NCI-H2107 (cell line): ENCODE measurements around the gene CTTN.
A peak's percentile ranks its signal among the peaks of the same experiment; 100 is the strongest.

Experiments
- DNase-seq: peaks from one replicate; lab custom pipeline; 2025; lab: John Stamatoyannopoulos, UW

Gene CTTN

DNA sequence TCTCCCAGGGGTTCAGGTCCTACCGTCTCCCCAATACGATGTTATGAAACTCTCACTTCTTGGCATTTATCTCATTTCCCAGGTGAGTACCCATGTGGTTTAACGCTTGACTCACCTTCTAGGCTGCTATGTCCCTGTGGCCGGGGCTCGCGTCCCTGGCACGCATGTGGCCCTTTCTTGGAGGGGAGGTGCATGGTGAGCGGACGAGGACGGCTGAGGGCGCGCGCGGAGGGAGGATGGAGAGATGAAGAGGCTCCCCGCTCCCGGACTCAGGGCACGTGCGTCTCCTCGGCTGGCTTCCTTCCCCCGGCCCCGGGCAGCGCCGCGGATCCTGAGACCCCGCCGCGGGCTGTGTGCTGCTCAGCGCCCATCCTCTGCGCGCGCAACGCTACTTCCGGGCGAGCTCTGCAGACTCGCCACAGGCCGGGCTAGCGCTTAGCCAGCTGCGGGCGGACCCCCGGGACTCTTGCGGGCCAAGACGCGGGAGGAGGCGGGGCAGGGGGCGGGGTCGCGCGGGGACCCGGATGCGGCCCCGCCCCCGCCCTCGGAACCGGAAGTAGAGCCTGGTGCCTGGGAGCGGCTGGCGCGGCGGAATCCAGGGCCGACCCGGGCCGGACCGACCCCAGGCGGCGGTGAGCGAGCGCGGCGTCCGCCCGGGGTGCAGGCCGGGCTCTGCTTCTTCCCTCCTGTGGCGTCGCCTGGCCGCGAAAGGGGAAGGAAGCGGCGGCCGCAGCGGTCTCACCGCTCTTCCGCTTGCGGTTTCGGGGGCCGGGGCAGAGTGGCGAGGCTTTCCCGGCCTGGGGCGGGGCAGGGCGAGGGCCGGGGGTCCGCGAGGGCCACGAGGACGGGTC is at the start of gene CTTN:
Gene CTTN, plus strand, starts transcription at position 547 of the 851 bp plus-strand sequence. CDS start 8,769 bp downstream, outside the sequence.
- DNase-seq = peak; percentile 40

DNA sequence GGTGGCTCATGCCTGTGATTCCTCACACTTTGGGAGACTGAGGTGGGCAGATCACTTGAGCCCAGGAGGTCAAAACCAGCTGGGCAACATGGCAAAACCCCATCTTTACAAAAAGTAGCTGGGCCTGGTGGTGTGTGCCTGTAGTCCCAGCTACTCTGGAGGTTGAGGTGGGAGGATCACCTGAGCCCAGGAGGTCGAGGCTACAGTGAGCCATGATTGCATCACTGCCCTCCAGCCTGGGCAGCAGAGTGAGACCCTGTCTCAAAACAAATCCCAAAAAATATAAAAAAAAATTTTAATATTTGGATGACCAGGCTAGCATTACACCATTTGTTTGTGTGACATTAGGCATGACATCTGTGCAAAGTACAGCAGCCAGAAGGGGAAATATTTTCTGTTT is 49.7 kb upstream of the CTTN start:
- DNase-seq = no peak

DNA sequence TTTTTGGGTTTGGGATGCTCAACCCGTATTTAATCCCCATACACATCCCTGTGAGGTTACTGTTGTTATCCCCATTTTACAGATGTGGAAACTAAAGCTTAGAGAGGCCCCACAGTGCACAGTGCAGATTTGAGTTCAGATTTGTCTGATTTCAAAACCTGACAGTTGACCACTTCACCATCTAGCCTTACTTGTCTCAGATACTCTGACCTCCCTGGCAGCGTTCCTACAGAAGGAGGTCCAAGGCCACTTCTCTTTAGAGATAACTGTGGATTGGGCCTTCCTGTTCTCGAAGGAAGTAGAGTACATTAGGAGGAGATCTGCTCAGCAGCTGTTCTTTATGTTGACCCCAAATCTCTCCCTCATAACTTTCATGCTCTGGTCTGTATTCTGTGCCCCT is 46.7 kb upstream of the CTTN start:
- no peak for DNase-seq

DNA sequence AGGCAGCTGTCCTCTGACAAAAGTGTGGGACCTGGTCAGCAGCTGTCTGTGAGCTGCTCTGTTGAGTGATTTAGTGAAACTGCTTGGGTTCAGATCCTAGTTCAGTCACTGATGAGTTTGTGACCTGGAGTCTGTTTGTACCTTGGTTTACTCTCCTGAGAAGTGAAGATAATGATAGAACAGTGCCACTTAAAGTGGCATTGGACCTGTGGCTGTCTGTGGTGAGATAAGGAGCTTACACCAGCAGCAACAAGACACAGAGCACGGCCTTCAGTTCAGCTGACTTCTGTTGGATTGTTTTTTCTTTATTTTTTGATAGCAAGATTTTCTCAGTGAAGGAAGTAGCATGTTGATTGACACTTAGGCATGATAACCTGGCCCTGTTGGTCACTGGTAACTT is 46.2 kb upstream of the CTTN start:
- DNase-seq = no peak

DNA sequence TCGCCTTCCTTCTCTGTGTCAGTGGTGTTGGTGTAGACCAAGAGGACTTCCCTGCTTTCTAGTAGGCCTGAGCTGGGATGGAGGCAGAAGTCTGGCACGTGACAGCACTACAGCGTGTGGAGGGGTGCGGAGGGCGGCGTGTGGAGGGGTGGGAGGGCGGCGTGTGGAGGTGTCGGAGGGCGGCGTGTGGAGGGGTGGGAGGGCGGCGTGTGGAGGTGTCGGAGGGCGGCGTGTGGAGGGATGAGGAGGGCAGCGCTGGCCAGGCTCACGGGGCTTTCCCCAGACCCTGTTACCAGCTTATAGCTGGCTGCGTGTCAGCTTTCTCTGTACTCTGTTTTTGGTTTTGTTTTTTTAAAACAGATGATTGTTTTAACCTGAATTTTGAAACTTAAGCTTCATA is 45.7 kb upstream of the CTTN start:
- no peak for DNase-seq

DNA sequence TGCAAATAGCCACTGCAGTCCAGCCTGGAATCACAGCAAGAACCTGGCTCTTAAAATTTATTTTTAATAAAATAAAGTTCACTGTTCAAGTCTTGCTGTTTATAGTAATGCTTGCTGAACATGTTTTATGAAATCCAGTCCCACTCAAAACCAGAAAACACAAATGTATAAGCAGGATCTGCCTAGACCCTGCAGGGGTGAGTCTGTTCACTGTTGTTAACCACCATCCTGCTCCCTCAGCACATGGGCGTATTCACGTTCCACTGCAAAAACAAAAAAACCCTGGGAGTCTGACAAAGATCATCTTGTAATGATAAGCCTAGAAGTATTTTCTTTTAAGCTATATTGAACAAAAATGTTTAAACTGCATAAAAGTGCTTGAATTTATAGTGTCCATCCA is 45.0 kb upstream of the CTTN start:
- no peak for DNase-seq

DNA sequence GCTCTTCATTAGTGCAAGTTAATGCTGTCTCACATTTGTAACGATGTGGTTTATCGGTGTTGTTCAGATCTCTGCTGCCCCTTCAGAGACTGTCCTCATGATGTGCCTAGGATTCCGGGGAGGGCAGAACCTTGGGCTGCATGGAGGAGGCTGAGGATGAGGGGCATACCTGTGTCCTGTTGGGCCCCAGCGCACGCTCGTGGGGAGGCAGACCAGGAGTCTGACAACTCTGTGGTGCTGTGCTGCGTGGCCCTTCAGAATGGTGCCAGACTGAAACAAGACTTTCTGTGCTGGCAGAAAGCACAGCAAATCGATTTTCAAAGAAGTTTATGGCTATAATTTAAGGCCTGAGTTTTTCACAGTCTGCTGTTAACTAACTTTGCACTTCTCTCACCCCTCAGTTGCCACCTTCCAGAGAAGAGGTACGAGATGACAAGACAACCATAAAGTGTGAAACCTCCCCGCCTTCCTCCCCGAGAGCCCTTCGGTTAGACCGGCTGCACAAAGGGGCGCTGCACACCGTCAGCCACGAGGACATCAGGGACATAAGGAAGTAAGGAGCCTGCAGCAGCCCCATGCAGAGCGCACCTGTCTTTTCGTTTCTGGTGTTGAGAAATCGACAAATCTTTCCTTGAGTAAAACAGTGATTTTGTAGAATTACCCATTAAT is 44.3 kb upstream of the CTTN start:
- DNase-seq = no peak

DNA sequence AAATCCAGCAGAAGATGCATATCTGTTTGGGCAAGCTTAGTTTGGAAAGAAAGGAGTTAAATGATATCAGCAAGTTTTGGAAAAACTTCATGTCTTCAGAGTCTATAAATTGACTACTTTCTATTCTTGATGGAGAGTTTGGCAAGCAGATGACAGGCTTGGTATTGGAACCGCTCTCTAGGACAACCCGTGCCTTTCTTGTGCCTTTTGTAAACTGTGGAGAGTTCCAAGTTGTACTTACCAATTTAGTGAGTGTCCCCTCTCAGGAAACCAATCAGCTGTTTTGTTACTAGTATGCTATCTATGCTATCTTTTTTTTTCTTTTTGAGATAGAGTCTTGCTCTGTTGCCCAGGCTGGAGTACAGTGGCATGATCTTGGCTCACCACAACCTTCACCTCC is 43.7 kb upstream of the CTTN start:
- DNase-seq = no peak

DNA sequence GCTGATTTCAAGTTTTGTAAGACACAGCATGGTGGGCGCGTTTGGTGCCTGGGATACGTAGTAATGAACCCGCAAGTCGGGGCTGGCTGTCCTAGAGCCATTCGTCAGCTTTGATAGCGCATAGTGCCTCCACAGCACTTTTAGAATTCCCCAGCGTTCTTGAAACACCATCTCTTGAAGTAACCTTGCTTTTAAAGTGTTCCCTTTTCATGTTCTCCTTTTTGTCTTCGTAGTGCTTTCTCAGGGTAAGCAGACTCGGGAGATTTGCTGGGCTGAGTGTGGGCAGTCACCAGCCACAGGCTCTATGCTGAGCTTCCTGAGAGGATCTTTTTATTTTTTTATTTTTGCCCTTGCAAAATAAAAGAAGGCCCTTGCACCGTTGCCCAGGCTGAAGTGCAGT is 39.6 kb upstream of the CTTN start:
- DNase-seq = no peak

DNA sequence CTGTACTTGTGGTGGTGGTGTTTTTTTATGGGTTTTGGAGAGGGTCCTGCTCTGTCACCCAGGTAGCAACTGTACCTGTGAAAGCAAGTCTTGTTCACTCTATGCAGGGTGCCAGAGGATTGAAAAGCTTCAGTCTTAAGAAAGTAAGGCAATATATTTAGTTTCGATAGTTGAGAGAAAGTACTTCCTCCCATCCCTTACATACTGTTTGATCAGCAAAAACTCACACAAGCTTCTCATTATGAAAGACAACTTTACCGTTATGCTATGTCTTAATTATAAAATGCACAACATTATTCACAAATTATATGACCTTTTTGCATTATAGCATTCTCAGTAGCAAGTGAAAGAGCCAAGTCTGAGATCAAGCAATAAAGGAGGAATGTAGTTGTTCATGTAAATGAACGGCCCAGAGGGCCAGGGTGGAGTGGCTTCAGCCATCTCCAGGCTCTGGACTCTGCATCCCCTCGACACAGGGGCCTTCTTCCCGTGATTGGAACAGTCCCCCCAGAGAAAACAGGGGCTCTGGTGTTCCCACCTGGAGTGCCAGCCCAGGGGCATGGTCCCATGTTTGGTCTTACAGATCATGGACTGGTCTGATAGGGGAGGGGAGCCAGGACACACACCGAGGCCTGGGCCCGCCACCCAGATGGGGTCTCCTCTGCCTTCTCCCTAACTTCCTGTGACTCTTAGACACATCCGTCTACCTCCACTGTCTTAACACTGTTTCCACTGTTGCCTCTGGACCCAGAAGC is 38.7 kb upstream of the CTTN start:
- no peak for DNase-seq

DNA sequence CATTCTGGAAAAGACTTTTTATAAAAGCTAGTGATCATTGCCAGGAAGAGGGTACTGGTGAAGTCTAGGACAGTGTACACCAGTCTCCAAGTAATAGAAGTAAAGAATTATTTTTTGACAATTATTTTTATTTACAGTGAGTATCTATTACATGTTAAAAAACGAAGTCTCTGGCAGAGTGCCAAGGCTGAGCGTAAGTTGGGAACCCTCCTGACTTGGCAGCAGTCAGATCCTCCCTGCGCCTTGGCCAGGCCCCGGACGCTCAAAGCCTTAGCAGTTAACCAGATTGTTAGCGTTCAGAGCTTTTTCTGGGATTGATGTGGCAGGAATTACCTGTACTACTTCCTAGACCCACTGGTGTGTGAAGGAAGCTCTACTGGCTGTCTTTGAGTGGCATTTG is 38.1 kb upstream of the CTTN start:
- peak; percentile 61 for DNase-seq

DNA sequence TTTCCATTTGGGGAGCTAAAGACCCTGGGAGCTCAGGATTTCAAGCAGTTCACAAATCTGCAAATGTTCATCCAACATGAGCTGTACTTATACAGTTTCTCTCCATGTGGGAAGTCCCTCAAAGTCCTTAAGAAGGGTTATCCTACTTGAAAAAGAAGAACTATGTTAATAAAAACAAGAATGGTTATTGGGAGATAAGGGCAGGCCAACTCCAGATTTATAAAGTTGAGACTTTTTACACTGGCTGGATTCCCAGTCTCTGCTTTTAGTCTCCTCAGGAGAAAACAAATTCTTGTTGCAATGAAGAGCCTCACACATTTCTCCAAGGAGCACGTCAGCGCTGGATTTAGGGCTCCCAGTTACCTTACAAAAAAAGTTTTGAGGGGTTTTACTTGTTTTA is 34.2 kb upstream of the CTTN start:
- DNase-seq = no peak

DNA sequence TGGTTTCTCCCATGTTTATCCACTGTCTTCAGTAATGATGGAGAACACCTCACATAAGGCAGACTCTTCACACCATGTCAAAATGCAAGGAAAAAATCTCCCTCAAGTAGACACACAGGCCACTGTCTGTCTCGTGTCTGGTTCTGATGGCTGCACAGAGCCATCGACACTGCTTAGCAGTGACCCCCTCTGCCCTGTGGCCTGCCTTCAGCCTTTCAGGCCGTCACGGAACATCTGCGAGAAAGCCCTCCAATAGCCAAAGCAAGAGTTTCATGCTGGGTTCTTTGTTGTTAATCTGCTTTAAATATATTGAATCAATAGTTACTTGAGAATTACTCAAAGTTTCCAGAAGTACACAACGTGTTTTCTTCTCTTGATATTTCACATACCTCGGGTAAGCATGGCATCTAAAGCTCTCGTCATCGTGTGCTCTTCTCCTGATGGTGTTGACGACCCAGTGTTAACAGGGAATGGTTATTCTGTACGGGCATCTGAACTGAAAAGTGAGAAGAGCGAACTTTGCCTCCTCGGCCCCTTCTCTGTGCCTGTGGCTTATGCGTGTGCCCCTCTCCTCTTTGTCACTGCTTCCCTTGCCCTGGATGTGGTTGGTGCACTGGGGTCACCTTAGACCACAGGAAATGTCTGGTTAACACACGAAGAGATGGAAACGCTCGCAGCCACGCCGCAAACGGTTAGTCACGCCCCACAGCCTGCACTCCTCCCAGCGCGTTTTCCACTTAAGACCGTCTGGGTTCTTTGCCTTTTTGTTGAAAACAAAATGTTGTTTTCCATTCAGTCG is 33.4 kb upstream of the CTTN start:
- DNase-seq = no peak

DNA sequence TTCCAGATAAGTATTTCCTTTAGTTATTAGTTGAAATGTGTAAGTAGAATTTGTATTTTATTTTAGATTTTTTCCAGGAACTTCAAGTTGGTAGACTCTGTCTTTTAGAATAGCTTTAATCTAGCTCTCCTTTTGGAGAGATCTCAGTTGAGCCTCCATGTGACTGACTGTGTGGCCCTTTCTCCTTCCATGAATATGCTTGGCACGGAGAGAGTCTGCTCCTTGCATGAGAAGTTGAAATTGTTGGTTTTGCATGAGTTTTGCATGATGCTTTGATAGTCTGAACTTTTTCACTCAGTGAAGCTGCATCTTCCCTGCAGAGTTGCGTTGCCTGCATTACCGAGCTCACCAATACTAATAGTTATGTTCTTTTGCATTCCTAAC is 32.8 kb upstream of the CTTN start:
- no peak for DNase-seq

DNA sequence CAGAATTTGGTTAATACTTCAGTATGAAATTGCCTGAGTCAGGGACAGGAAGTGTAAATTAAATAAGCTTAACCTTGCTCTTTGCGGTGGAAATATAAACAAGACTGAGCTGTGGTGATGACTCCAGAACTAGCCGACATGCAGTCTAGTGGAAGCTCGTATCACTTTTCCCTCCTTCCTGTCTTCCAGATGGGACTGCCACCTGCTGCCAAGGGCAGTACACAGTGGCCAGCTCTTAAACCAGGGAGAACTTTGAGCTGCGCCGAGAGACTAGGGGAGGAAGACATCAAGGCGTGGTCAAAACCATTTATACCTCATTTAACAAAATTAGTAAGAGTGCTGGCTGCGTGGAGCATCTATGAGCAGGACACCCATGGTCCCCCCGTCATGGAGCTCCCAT is 31.3 kb upstream of the CTTN start:
- no peak for DNase-seq

DNA sequence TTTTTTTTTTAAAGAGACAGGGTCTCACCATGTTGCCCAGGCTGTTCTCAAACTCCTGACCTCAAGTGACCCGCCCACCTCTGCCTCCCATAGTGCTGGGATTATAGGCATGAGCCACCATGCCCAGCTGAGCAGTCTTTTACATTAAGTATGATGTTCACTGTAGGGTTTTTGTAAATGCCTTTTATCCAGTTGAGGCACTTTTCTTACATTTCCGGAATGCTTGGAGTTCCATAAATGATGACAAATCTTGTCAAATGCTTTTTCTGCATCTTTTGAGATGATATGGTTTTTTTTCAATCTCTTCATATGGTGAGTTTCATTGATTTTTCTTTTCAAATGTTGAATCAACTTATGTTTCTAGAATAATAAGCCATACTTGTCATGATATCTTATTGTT is 29.4 kb upstream of the CTTN start:
- DNase-seq = no peak

DNA sequence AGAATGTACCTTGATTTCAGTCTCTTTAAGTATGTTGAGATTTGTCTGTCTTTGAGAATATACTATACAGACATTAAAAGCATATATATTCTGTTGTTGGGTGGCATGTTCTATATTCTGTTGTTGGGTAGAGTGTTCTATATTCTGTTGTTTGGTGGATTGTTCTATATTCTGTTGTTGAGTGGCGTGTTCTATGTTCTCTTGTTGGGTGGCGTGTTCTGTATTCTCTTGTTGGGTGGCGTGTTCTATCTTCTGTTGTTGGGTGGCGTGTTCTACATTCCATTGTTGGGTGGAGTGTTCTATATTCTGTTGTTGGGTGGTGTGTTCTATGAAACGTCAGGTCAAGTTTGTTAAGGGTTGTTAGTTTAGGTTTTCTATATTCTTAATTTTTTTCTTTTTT is 27.1 kb upstream of the CTTN start:
- DNase-seq = no peak

DNA sequence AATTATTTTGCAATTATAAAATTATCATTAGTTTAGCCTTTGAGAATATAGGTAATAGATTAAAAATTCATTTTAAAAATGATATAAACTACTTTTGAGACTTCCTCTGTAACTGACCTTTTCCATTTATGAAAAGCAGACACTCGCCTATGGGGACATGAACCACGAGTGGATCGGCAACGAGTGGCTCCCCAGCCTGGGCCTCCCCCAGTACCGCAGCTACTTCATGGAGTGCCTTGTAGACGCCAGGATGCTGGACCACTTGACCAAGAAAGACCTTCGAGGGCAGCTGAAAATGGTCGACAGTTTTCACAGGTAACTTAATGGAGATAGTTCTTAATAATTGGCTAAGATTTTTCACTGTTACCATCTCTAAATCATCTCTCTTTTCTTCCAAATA is 26.3 kb upstream of the CTTN start:
- no peak for DNase-seq

DNA sequence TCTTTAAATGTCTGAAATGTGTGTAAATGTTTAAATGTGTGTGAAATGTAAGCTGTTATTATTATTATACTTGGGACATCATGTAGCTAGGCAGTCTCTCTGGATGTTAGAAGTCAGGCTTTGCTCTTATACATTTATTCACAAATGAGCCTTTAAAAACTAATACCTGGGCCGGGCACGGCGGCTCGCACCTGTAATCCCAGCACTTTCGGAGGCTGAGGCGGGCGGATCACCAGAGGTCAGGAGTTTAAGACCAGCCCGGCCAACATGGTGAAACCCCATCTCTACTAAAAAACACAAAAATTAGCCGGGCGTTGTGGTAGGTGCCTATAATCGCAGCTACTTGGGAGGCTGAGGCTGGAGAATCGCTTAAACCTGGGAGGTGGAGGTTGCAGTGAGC is 21.7 kb upstream of the CTTN start:
- DNase-seq = no peak

DNA sequence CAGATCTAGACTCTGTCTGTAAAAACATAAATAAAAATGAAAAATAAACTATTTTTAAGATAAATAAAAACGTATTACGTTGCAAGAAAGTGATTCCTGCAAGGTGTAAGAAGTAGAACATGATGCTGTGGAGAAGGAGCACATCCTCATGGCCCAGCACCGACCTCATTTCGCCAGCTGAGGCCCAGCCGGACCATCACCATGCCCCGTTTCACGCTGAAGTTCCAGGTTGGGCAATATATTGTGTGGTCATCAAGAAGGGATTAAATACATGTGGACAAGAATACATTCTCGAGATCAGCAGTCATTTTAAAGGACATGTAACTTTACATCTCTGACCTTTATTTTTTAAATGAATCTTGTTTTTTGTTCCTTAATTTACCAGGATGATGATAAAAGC is 20.7 kb upstream of the CTTN start:
- no peak for DNase-seq

DNA sequence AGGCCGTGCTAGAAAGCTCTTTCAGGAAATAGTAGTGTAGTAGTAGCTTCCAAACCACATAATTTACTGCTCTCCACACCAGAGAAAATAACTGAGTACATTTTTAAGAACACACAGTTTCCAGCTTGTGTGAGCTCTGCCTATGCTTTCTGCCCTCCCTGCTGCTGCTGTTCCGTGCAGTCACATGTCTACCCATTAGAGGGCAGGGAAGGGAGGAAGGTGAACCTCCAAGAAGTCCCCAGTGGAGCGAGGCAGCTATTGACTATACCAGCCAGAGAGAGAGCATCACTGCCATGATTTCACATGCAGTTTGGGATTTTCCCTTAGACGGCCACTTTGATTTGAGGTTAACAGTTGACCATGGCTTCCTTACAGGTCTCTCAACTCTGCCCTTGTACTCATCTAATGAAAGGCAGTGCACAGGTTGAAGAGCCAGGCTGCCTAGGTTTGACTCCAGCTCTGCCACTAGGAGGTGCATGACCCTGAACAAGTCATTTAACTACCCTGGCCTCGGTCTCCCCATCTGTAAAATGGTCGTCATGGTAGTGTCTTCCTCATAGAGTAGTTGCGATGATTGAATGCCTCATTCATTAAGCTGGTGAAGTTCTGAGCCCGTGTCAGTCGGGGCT is 19.7 kb upstream of the CTTN start:
- no peak for DNase-seq

DNA sequence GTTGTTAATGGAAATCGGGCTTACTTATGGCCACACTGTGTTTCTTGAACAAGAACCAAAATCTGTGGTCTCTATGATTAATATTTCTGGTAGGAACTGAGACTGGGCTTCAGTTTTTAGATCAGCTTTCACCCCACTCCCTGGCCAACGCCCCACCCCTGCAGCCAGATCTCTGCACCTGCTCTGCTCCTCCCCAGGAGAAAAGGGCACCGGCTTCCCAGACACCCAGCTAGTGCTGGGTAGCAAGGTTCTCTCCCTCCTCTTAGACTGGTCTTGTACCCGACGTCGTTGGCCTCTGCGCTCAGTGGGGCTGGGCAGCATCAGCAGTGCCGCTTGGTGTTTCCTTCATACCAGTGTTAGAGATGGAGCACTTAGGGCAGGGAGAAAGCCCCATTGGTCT is 17.0 kb upstream of the CTTN start:
- DNase-seq = no peak
